ENCODE results near the gene KIF1B.

GRCh38 chr1:10338611-10339010 is 128.2 kb downstream of the KIF1B start:
- no peak for TF ChIP-seq POLR2A (IDR thresholded peaks at IDR 0.05)
- TF ChIP-seq, protein P1, sequence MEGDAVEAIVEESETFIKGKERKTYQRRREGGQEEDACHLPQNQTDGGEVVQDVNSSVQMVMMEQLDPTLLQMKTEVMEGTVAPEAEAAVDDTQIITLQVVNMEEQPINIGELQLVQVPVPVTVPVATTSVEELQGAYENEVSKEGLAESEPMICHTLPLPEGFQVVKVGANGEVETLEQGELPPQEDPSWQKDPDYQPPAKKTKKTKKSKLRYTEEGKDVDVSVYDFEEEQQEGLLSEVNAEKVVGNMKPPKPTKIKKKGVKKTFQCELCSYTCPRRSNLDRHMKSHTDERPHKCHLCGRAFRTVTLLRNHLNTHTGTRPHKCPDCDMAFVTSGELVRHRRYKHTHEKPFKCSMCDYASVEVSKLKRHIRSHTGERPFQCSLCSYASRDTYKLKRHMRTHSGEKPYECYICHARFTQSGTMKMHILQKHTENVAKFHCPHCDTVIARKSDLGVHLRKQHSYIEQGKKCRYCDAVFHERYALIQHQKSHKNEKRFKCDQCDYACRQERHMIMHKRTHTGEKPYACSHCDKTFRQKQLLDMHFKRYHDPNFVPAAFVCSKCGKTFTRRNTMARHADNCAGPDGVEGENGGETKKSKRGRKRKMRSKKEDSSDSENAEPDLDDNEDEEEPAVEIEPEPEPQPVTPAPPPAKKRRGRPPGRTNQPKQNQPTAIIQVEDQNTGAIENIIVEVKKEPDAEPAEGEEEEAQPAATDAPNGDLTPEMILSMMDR (IDR thresholded peaks at IDR 0.05), result no peak
